HG03066 (cell line): ENCODE measurements around the gene SH2D3C.
"Not testable (repeated sequence)": the region's sequence is repeated elsewhere in the genome, so short reads cannot be mapped to it uniquely, and the experiment has no call there.

Source experiments
- ATAC-seq: cut with Tn5 transposase; IDR thresholded peaks from one replicate; pipeline ENCODE4 v1.9.1; 2021; ENCODE audit warnings: low read depth; ENCODE audit not compliant: unreplicated experiment

The SH2D3C gene

GRCh38 chr9:127785933-127786772 is 7.7 kb upstream of the SH2D3C start, which contains the start of gene CDK9:
TSS of gene CDK9 (plus strand) at chr9:127786034. CDS start at chr9:127786149, 115 bp downstream.
- ATAC-seq: peak; percentile 66

- peak; percentile 46 for ATAC-seq
Measured at GRCh38 chr9:127785023-127785932, 6.8 kb upstream of the SH2D3C start.

DNA sequence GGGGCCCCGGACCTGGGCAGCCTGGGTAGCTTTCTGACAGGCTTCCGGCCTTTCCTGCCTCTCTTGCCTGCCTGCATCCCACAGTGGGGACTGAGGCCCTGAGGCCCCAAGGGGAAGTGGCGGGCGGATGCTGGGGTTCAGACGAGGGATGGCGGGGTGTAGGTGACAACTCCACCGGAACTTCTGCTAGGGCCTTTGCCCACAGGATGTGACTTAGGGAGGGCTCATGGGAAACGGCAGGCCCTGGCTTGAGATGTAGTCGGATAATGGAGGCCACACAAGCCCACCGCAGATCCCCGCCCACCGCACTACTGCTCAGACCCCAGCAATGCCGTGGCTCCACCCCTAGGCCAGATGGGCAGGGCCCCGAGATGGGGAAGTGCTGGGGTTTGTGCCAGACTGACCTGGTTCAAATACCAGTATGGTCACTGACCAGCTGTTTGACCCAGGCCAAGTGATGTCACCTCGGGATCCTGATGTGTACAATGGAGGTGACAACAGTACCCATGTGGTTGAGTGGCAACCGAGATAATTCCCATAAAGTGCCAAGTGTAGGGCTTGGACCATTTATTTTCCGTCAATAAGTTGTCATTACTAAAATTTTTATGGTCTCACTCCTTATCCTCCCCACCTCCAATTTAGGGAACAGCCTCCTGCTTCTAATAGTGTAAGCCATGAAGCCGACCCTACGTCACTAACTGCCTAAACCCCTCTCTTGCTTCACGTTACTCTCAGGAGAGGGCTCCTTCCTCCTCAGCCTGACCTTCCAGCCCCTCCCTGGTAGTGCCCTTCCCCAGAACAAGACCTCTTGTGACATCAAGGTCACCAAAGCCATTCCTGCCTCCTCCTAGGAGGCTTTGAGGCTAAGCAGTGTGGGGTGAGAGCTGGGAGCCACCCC is 4.9 kb upstream of the SH2D3C start:
- no peak for ATAC-seq

DNA sequence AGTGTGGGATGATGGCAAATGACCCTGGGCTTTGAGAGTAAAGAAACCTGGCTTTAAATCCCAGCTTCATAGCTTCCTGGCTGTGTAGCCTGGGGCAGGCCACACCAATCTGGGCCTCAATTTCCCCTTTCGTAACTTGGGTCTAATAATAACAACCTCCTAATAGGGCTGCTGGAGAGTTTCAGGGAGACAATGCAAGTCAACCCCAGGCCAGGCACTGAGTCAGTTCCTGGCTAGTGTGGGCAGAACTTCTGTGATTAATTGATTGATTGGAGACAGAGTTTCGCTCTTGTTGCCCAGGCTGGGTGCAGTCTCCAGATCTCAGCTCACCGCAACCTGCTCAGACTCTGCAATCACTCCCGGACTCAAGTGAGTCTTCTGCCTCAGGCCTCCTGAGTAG is 3.3 kb upstream of the SH2D3C start:
- no peak for ATAC-seq

- ATAC-seq: not testable (repeated sequence)
Measured at GRCh38 chr9:127780909-127781308, 2.4 kb upstream of the SH2D3C start.

DNA sequence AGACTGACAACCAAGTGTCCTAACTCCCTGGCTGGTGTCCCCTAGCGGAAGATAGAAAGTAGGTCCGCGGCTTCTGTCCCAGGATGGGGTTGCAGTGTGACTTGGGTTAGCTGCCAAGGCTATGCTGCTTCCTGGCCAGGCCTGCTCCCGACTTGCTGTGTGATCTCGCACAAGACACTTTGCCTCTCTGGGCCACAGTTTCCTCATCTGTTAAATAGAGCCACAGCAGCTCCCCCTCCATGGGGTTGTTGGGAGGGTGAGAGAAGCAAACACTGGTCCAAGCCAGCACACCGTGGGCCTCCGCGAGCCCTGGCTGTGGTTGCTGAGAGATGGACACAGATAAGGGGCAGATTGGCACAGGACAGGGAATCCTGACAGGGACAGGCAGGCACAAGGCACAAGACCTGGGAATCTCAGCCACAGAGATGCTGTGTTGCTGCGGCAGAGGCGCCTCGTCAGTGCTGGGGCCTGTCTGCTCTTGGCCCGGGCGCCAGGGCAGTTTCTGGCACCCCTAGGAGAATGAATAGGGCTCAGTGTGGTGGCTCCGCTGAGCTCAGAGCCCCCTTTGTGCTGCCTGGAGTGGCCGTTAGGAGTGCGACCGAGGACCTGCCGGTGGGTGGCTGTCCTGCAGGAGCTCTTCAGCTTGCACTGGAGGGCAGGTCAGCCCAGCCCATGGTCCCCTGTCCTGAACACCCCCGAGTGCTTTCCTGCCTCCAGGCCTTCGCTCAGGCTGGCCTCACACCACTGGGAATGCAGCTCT is 1.8 kb upstream of the SH2D3C start:
- no peak for ATAC-seq

DNA sequence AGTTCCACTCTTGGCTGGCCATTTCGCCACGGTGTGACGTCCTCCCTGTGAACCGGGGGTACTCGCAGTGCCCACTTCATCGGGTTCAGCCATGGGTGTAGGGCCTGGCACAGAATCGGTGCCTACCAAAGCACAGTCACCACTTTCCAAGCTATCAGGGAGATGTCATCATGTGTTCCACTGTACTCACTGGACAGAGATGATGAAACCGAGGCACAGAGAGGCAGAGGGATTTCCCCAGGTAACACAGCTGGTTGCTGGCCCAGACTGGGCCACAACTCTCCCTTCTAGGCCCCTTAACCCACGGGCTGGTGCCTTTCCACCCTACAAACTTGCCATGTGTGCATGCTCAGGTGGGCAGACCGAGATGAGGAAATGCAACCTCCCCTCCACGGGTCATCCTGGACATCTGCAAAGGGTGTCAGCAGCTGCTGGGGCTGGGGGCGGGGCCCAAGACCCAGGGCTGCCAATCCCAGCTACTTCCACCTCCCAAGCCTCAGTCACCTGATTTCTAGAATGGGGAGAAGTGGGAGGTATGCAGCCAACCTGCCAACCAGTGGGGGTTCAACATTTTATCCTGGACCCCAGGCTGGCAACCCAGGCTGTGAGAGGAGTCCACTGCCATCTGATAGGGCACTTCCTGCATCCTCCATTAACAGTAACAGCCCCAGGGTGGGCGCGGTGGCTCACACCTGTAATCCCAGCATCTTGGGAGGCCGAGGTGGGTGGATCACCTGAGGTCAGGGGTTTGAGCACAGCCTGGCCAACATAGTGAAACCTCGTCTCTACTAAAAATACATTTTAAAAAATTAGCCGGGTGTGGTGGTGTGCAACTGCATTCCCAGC is 893 bp upstream of the SH2D3C start:
- ATAC-seq: peak; percentile 49

- no peak for ATAC-seq
Measured at GRCh38 chr9:127777368-127777980, 992 bp downstream of the SH2D3C start.

GRCh38 chr9:127776924-127777289 is 1.6 kb downstream of the SH2D3C start:
- no peak for ATAC-seq

DNA sequence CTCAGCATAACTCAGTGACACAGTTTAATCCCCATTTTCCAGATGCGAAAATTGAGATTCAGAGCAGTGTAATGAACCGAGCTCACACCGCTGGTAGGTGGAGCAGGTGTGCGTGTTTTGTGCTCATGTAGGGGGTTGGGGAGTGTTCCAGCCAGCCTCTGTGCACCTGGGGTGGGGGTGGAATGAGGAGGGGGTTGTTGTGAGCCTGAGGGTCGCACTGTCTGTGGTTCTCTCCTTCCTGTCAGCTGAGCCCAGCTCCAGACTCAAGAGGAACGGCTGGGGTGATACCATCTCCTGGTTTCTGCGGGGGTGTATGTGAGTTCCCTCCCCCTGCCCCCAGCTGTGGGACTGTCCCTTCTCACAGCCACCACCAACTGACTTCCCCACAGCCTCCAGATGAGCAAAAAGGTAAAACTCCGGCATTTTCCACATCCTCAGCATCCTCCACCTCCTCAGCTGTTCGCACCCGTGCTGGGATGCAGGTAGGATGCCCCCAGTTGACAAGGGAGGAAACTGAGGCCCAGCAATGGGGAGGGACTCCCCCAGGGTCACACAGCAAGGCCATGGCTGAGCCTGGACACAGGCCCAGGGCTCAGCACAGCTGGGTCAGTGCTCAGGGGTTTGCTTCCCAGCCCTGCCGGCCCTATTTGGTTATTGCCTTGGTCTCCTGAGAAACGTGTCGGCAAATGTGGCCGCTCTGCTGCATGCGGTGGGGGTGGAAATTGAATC is 2.1 kb downstream of the SH2D3C start:
- no peak for ATAC-seq

DNA sequence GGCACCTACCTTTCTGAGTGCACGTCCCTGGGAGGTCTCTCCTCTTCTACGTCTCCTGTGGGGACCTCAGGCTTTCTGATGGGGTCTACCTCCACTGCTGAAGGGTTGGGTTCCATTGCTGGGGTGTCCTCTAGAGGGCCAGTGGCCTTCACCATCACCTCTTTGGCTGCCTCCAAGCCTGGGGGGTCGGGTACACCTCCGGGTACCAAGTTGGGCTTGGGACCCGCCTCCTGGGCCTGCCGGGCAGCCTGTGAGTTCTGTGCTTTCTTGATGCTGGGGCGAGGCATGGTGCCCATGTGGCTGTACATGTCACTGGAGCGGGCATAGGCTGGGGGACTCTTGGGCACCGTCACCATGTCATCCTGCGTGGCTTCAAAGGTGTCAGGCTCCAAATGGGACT is 4.5 kb downstream of the SH2D3C start:
- ATAC-seq: no peak

- no peak for ATAC-seq
Measured at GRCh38 chr9:127773272-127773671, 5.2 kb downstream of the SH2D3C start.

- ATAC-seq: no peak
Measured at GRCh38 chr9:127772603-127773002, 5.9 kb downstream of the SH2D3C start.

DNA sequence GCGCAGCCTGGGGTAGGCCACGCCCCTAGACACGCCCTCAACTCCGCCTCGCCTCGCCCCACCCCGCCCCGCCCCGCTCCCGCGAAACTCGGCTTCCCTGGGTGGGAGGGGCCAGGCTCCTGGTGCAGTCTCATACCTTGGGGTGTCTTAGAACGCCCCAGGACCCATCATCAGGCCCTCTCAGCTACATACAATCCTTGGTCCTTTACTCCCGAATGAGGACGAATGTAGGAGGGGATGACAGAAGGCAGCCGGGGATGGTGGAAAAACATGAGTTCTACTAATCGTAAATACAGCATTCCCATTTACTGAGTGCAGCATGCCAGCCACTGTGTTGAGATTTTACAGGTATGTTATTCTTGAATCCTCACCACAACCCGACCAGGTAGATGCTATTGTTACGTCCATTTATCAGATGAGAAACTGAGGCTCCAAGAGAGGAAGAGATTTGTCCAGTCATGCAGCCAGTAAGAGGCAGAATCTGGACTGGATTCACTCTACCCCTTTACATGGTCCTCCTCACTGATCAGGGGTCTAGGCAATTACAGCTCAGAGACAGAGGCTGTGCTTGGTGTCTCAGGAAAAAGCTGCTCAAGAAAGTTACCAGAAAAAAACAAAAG is 6.8 kb downstream of the SH2D3C start:
- ATAC-seq: no peak

DNA sequence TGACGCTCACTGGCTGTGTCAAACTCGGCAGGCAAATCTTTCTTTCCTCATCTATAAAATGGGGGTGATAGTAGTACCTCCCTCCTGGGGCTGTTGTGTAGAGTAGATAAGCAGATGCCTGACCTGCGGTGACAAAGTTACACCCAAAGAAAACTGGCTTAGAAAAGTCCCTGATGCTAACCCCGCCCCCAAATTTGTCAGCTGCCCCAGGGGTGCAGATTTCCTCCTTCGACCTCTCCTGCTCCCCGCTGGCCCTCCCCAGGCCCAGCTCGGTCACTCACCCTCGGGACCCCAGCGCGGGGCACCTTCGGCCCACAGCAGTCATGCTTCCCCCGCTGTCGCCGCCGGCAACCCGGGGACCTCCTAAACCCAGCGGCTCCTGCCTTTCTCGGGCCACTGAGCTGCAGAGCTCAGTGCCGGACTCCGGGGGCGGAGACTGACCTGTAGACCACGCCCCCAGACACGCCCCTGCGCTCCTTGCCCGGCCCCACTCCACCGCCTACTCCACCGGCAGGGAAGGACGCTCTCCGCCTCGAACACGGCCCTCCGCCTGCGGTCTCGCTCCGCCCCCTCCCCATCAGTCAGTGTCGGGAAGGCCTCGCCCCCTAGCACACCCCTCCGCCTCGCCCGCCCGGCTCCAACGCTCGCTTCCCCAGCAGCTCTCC is 7.4 kb downstream of the SH2D3C start:
- peak; percentile 79 for ATAC-seq

DNA sequence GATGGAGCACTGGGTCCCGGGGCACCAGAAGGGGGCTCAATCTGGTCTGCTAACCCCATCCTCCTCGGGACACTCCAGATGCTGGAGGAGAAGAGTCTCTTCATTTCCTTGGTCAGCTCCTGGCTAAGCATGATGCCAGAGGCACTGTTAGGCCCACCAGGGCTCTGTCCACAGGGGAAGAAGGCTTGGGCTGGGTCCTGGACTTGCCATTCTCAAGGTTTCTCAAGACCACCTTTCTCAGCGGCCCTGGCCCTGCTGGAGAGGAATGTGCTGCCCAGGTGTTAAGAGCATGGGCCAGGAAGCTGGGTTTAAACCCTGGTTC is 7.9 kb downstream of the SH2D3C start:
- ATAC-seq: no peak
